Gastrocnemius medialis (tissue), 4 donors: ENCODE measurements around the gene CNKSR3.

Source experiments
- POLR2A ChIP-seq, 2 donors: fragments of 450-650 bp; IDR thresholded peaks; one replicate each; pipeline ENCODE4 v1.6.1; 2017; ENCODE audit warnings: antibody characterized with exemption in 2 of 2, mild to moderate bottlenecking in 2 of 2, moderate library complexity in 2 of 2
- TF ChIP-seq, protein P1 (sequence below), 5 experiments: fragments of 450-650 bp in 3 of 5; fragments of 200-600 bp in 2 of 5; sonication (generic) in 2 of 5; IDR thresholded peaks in 4 of 5; conservative IDR thresholded peaks in 1 of 5; 1 replicate in 4 of 5; 2 replicates in 1 of 5; pipeline ENCODE4 v1.5.1; 2016 to 2019; ENCODE audit warnings: antibody characterized with exemption in 5 of 5, mild to moderate bottlenecking in 3 of 5, moderate library complexity in 3 of 5

DNA sequence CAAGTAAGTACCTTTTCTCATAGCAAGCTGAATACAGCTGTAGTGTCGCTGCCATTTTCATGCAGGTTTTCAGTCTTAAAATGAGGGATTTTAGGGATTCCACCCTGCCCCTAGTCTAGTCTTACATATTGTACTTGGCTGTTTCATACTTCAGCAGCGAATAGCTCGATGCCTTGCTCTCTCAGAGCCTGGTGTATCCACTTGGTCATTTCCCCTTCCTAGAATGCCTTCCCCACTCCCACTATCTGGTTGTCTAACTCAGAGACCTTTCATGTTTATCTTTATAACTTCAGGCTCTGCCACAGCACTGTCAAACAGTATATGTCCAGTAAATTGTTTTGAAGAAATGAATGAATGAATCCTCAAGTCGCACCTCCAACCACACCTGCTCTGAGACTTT is 132.8 kb downstream of the CNKSR3 start:
- TF ChIP-seq, protein P1, sequence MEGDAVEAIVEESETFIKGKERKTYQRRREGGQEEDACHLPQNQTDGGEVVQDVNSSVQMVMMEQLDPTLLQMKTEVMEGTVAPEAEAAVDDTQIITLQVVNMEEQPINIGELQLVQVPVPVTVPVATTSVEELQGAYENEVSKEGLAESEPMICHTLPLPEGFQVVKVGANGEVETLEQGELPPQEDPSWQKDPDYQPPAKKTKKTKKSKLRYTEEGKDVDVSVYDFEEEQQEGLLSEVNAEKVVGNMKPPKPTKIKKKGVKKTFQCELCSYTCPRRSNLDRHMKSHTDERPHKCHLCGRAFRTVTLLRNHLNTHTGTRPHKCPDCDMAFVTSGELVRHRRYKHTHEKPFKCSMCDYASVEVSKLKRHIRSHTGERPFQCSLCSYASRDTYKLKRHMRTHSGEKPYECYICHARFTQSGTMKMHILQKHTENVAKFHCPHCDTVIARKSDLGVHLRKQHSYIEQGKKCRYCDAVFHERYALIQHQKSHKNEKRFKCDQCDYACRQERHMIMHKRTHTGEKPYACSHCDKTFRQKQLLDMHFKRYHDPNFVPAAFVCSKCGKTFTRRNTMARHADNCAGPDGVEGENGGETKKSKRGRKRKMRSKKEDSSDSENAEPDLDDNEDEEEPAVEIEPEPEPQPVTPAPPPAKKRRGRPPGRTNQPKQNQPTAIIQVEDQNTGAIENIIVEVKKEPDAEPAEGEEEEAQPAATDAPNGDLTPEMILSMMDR (IDR thresholded peaks at IDR 0.05 in 4 of 5, conservative IDR thresholded peaks at IDR 0.05 in 1 of 5), result no peak
- TF ChIP-seq POLR2A (IDR thresholded peaks at IDR 0.05), result no peak
